ENCODE results near the gene RPL36. TPM values are rescaled to one million over a fixed set of nuclear protein-coding genes. Genes with fewer than 3 reads are reported as not detected.
"Not testable (repeated sequence)": the region's sequence is repeated elsewhere in the genome, so short reads cannot be mapped to it uniquely, and the experiment has no call there.

RPL36 gene
- total RNA-seq, 1 experiment from 2014 or later = 1,326 TPM

- DNase-seq (ENCODE audit: low spot score) = peak; percentile 35
Observed at GRCh38 chr19:5690955-5691821, 1.1 kb downstream of the RPL36 start.

DNA sequence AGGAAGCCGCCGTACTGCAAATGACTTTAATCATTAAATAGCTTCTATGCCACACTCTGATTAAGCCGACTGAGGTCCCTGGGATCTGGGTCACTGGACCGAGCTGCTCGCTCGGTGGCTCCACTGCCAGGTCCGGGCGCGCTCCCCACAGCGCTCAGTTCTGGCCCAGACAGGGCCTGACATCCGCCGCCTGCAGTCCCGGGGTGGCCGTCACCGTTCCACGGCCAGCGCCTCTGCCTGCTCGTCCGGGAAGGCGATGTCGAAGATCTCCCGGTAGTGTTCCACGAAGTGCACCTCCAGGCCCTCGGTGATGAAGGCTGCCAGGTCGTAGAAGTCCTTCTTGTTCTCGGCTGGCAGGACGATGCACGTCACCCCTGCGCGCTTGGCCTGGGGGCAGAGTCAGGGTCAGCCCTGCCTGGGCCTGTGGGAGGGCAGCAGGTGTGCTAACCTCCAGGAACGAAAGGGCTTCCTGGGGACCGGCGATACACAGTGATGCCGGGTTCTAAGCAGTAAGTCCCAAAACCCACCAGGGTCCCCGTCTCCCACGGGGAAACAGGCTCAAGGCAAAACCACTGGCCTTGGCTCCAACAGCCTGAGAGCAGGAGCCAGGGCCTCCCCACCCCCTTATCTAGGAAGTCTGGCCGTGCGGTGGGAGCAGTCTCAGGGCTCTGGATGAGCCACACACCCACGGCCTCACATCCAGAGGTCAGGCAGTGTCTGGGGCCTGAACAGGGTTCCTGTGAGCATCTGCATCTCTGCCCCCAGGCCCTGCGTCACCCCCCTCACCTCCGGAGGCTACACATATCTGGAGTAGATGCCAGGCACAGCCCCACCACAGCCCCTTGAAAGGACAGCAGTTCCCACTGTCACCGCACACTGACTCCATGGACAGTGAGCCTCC is 2.0 kb downstream of the RPL36 start:
- DNase-seq (ENCODE audit: low spot score) = no peak

GRCh38 chr19:5692723-5693194 is 2.7 kb downstream of the RPL36 start:
- no peak for DNase-seq (ENCODE audit: low spot score)

- DNase-seq (ENCODE audit: low spot score) = no peak
Observed at GRCh38 chr19:5693195-5694166, 3.4 kb downstream of the RPL36 start.

DNA sequence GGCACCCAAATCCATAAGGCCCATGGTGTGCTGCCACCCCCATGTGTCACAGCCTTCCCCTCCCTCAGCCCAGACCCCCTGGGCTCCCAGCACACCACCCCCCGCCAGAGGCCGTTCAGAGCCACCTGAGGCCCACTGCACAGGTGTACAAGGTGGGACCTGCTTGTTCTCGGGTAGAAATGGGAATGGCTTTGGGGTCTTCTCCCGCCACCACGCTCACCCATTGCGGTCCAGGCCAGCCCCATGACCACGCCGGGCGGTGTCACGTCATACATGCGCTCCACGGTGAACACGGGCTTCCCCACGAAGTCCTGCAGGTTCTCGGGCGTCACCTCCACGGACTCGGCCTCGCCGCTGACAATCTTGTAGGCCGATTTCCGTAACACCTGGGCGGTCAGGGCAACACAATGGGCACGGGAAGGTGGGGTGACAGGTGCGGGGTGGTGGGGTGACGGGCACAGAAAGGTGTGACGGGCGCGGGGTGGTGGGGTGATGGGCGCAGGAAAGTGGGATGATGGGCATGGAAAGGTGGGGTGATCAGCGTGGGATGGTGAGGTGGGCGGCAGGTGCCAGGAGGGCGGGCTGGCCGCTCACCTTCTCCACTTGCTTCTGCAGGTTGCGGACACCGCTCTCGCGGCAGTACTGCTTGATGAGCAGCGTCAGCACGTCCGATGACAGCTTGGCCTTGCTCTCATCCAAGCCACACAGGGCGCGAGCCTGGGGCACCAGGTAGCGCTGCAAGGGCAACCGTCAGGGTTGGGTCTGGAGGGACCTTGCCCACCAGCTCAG is 4.3 kb downstream of the RPL36 start:
- no peak for DNase-seq (ENCODE audit: low spot score)

GRCh38 chr19:5694956-5695648 is 5.0 kb downstream of the RPL36 start:
- no peak for DNase-seq (ENCODE audit: low spot score)

DNA sequence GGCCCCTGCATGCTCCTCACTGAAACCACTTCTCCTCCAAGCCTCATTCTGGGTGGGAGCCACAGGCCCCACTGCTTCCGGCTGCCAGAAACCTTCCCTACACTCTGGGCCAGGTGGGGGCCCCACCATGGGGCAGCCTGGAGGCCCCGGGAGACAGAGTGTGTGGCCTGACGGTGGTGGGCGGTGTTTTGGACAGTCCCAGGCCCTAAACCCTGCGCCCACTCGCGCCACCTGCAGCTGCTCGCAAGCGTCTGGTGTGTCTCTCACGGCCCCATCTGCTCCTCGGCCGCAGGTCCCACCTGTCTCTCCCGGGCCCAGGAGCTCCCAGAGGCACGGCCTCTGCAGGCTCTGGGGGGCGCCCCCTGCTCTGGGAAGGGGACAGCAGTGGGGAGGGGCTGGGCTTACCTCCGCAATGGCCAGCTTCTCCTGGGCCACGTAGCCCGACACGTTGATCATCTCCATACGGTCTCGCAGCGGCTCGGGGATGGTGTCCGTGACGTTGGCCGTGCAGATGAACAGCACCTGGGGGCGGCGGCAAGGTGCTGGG is 5.6 kb downstream of the RPL36 start:
- DNase-seq (ENCODE audit: low spot score) = no peak

- DNase-seq (ENCODE audit: low spot score) = no peak
Observed at GRCh38 chr19:5696196-5697021, 6.3 kb downstream of the RPL36 start.

DNA sequence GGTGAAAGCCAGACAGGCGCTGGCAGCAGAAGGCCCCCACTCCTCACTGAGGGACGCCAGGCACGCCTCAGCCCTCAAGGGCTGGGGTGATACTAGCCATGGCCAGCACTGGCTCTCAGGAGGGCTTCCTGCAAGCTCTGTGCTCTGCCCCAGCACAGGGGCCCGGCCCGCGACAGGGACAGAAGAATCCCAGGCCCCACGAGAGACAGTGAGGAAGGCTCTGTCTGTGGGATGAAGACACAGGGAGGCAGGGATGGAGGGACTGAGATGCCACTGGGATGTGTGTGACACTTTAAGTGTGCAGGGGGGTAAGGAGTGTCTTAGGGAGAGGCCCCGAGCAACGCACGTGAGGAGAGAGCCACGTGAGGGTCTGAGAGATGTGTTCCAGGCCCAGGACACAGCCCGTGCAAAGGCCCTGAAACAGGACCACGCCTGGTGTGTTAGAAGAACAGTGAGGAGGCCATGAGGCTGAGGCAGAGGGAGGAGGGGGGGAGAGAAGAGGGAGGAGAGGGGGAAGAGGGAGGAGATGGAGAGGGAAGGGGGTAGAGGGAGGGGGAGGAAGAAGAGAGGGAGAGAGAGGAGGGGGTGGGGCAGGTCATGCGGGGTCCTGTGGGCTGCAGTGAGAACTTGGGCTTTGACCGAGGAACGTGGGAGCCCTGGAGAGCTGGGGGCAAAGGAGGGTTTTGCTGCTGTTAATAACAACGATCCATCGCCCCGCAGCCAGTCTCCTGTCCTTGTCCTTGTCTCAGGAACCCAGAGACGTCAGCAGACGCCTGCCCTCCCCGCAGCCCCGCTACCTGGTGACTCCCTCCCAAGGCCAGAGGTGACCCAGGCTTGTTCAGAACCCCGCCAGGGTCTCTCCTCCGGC is 7.2 kb downstream of the RPL36 start:
- no peak for DNase-seq (ENCODE audit: low spot score)

DNA sequence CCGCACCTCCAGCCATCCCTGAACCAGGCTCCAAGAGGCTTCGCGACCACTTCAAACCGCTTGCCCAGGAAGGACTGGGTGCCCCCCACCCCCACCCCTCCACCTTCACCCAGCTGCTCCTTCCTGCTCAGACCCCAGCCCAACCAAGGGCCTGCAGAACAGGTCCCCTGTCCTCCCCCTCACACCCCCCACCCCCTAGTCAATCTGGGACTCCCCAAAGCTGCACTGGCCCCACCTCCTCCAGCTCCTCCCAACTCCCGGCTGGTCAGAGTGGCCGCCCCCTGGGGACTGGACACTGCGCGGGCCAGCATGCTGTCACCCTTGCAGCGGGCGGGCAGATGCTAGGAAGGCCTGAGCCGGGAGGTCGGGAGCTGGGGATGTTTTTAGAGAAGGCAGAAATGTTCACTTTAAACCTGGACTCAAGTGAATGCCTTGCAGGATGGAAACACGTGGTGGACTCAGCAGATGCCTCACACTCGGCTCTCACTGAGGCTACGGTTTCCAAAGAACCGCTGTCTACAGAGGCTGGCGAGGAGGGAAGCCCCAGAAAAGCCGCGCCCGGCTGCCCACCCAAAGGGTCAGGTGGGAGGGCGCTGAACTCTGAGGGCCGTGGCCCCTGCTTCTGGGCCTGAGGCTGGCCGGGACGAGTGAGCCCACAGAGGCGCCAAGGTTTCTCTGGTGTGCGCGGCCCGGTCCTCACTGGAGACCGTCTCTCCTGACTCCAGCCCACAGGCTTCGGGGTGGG is 8.0 kb downstream of the RPL36 start:
- no peak for DNase-seq (ENCODE audit: low spot score)

DNA sequence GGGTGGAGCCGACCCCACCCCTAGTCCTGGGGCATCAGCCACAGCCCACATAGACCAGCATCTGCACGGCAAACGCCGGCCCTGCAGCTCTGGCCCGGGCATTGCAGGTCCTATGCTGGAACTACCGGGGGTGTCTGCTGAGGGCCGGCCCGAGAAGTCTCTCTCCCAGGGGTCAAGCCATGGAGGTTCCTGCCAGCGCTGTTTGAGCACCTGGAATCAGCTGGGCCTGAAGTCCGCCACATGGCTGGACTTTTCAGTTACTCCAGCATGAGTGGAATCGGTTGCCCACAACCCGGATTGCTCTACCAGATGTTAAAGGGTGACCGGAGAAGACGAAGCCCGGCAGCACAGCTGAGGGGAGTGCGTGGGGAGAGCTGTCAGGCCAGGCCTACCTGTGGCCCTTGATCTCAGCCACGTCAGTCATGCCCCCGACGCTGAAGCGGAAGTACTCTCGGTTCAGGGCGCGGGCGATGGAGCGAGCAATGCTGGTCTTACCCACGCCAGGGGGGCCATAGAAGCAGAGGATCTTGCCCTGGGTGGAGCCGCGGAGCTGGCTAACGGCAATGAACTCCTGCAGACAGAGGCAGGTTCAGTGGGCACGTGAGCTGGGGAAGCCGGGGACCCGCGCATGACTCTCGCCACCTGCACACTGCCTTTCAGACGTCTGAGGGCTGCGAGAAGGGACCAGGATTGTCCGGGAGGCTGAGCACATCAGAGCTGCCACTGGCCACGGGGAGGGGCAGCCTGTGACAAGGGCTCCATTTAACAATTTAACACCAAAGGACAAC is 8.7 kb downstream of the RPL36 start:
- DNase-seq (ENCODE audit: low spot score) = no peak

GRCh38 chr19:5700455-5701092 is 10.5 kb downstream of the RPL36 start:
- DNase-seq (ENCODE audit: low spot score) = no peak

- not testable (repeated sequence) for DNase-seq (ENCODE audit: low spot score)
Observed at GRCh38 chr19:5702053-5702410, 11.9 kb downstream of the RPL36 start.

DNA sequence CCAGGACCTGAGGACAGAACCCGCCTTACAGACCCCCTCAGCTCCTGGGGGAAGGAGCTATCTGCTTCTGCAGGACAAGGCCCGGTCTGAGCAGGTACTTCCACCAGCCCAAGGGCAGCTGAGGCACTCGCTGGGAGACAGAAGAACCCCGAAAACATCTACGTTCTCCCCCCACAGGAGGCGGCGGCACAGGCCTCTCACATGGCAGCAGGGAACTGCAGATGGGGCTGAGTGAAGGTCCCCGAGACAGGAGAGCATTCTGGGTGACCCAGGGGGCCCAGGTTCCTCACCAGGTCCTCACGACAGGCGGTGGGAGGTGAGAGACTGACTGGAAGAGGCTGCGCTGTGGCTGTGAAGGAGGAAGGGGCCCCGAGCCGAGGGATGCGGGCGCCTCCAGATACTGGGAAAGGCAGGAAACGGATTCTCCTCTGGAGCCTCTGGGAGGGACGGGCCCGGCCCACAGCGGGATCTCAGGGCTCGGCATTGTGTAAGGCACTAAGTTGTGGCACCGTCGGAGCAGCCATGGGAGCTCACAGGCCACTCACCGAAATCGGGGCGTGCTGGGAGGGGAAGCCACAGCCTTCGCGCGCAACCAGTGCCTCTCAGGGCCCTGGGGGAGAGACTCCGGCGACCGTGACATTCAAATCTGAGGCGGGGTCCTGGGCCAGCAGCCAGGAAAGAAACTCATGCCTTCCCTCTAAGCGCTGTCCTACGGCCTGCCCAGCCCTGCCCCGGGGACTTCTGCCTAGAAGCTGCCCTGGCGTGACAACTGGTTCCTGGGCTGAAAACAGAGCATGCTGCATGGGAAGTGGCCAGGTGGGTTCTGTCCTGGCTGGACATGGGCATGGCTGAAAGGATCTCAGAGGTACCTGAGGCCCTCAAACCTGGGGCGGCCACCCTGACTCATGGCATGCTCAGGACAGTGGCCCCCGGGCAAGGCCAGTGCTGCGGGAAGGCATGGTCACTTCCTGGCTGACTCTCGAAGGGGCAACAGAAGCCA is 14.0 kb downstream of the RPL36 start:
- no peak for DNase-seq (ENCODE audit: low spot score)
